Motor neuron (in vitro differentiated cells): Measurements from ENCODE around the gene TTC21A. TPM values are rescaled to one million over a fixed set of nuclear protein-coding genes. Genes with fewer than 3 reads are reported as not detected.

ENCODE experiments used
- ATAC-seq, 8 experiments: fragments of 200-7000 bp; cut with Tn5 transposase; replicated peaks in 6 of 8; 2 replicates each; pipeline ENCODE4 v1.8.0; 2021; ENCODE audit warnings: mild to moderate bottlenecking in 8 of 8, moderate library complexity in 8 of 8
- H3K27ac ChIP-seq, 2 donors: fragments of 250-450 bp; sonication (Bioruptor Pico); 2 replicates each; pipeline ENCODE4 v1.9.0; 2021; ENCODE audit warnings: antibody characterized with exemption in 2 of 2, mild to moderate bottlenecking in 2 of 2, moderate library complexity in 1 of 2
- H3K4me1 ChIP-seq, 2 donors: fragments of 250-450 bp; sonication (Bioruptor Pico); replicated peaks in 1 of 2; 2 replicates each; pipeline ENCODE4 v1.6.1; 2021; ENCODE audit warnings: antibody characterized with exemption in 2 of 2, mild to moderate bottlenecking in 2 of 2, moderate library complexity in 1 of 2
- H3K4me3 ChIP-seq, 5 donors: fragments of 250-450 bp; sonication (Bioruptor Pico); 2 replicates each; pipeline ENCODE4 v1.9.0; 2021; ENCODE audit warnings: antibody characterized with exemption in 5 of 5, mild to moderate bottlenecking in 5 of 5, moderate library complexity in 4 of 5
- WGBS, 10 experiments: fragments of 450-650 bp; shearing (Covaris generic); methylation state at CpG; one replicate each; pipeline ENCODE4 v1.0.0; 2022; 5-methylcytosine and 5-hydroxymethylcytosine counted together
- in situ Hi-C, 9 experiments: fragments of 400-800 bp; cut with MboI; loops; one replicate each; pipeline ENCODE4 v1.15.0; 2021; ENCODE audit warnings: low sequenced_read_pairs in 9 of 9, low pct_unique_long_range_greater_than_20kb in 2 of 9; ENCODE audit not compliant: unreplicated experiment in 9 of 9
- total RNA-seq, 8 experiments: library from RNA; unstranded; fragments of 300-600 nt; gene quantifications; 2 replicates each; pipeline versions ENCODE4 v1.2.3 to v1.2.4, GENCODE V29; 2022

The TTC21A gene
- total RNA-seq, 8 experiments from 2014 or later, result 1.6 to 7.7 (median 5.1) TPM

DNA sequence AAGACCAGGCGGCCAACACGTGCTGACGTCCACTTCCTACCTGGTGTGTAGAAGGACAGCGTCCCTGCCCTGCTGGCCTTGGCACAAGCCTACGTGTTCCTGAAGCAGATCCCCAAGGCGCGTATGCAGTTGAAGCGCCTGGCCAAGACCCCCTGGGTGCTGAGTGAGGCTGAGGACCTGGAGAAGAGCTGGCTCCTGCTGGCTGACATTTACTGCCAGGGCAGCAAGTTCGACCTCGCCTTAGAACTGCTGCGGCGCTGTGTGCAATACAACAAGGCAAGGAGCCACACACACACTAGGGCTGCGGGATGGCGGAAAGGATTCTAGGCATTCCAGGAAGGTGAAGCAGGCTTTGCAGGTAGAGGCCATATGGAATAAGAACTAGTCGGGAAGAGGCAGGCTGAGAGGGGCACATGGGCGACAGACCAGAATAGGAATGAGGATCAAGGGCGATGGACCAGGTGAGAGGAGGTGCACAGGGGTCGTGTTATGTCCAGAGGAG lies 30.0 kb downstream of the TTC21A start:
- 85 to 100% (median 96%) methylated on average over 2 to 8 of the region's 18 CpGs; no CpG with 5 or more reads in 6 of the 10 experiments for WGBS, 10 experiments
- Histone ChIP-seq H3K27ac (no peak overlapping the region), H3K4me1 (peaks cover 0 to 4% of the 10 kb centered on the region in 2 donors), H3K4me3 (no peak overlapping the region)
- in situ Hi-C loops, result no loop called here
- ATAC-seq, result no peak

DNA sequence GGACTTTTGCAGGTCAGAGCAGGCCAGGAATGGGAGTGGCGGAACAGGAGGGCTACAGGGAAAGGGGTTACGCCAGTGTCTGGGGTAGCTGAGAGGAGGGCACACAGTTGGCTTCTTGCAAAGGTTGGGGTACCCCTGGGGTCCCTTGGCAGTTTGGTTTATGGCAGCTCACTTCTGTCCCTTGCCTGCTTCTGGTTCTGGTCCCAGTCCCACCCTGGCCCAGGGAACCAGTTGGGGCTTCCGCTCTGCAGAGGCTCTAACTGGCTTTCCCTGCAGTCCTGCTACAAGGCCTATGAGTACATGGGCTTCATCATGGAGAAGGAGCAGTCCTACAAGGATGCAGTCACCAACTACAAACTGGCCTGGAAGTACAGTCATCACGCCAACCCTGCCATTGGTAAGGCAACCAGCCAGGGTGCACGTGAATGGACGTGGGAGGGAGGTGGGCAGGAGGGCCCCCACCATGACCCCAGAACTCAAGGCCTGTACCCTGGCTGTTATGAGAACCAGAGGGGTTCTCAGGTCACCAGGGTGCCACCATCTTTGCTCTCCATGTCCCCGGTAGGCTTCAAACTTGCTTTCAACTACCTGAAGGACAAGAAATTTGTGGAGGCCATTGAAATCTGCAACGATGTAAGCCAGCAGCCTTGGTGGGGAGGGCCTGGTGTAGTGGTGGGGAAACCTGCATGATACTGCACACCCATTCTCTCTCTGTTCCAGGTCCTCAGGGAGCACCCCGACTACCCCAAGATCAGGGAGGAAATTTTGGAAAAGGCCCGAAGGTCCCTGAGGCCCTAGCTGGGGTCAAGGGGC lies 30.7 kb downstream of the TTC21A start:
- H3K4me3 ChIP-seq, result no peak overlapping the region
- in situ Hi-C loops, result no loop called here
- 57 to 100% (median 94%) methylated on average over 1 to 3 of the region's 10 CpGs; no CpG with 5 or more reads in 3 of the 10 experiments for WGBS, 10 experiments
- ATAC-seq, result no peak
- peaks cover 0 to 4% of the 10 kb centered on the region in 2 donors for H3K4me1 ChIP-seq
- H3K27ac ChIP-seq, result no peak overlapping the region

DNA sequence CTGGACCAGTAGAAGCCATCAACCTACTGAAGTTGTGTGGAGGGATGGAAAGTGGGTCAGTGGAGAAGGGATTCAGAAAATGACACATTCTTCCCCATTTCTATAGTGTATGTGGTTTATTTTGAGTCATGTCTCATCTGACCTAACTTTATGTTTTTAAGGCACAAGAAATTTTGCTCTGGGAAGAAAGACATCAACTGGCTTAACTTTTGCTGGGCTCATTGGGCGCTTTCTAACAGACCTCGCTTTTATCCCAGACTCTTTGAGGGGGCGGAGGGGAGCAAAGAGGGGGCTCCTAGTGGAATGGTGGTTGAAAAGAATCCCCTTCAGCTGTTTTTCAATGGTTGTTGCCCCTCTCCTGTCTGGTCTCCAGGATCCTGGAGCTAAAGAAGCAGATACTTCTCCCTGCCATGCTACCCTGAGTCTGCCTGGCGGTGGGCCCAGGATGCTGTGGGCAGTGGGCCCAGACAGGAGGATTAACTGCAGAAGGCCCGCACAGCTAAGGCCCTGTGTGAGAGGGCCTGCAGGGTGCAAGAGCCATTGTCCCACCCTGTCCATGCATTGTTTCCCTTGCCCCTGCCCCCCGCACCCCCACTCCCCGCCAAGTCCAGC lies 31.4 kb downstream of the TTC21A start:
- no peak overlapping the region for H3K4me3 ChIP-seq
- peak in 3 of 8 experiments; percentile 1 to 59 (median 17) for ATAC-seq
- in situ Hi-C loops, result no loop called here
- H3K27ac ChIP-seq, result no peak overlapping the region
- H3K4me1 ChIP-seq, result peaks cover 0 to 4% of the 10 kb centered on the region in 2 donors
- 79 to 100% (median 100%) methylated on average over 2 to 3 of the region's 7 CpGs; no CpG with 5 or more reads in 7 of the 10 experiments for WGBS, 10 experiments

DNA sequence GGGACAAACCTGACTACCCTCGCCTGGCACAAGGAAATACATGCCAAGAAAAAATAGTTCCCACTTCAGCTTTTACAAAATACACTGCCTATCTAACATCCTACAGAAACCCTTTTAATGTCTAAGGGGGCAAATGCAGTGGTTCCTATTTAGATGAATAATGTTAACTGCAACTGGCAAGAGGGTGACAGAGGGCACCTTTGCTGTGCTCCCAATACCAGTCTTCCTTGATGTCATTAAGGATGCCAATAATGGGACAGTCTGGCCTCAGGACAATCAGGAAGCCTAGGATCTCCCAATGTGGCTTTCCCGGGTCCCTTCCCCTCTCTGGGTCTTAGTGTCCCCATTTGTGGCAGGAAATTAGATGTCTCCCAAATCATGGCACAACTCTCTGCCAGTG lies 32.0 kb downstream of the TTC21A start:
- Histone ChIP-seq H3K27ac (no peak overlapping the region), H3K4me1 (peaks cover 0 to 4% of the 10 kb centered on the region in 2 donors), H3K4me3 (no peak overlapping the region)
- no peak for ATAC-seq
- WGBS, 10 experiments, result 69 to 100% (median 90%) methylated on average over 1 to 2 of the region's 2 CpGs; no CpG with 5 or more reads in 6 of the 10 experiments
- in situ Hi-C loops, result no loop called here

DNA sequence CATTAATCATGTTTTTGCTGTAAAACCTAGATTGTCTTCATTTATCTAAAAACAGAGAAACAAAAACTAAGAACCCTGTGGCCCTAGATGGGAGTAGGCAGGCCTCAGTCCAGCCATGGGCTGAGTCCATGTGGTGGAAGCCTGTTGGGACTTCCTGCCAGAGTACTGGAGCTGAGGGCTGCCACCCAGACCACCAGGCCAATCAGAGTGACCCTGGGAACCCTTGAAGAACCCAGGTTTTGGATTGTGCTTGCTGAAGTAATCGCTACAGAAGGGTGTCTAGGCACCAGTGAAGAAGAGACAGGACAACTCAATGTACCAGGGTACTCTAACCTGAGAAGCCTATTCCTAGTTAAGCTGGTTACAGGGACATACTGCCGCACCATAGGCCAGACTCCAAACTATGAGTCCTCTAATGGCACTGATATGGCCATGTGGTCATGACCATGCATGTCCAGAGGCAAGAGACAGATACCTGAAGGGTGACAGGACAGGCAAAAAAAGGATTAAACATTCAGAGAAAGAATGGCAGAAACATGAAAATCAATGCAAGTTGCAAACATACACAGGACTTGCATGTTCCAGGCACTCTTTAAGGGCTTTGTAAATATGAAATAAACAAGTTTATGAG lies 33.0 kb downstream of the TTC21A start:
- in situ Hi-C loops, result no loop called here
- Histone ChIP-seq H3K4me3 (no peak overlapping the region), H3K4me1 (peaks cover 0 to 4% of the 10 kb centered on the region in 2 donors), H3K27ac (no peak overlapping the region)
- 90 to 100% (median 92%) methylated on average over 1 to 2 of the region's 2 CpGs; no CpG with 5 or more reads in 6 of the 10 experiments for WGBS, 10 experiments
- peak in 1 of 8 experiments; percentile 2 for ATAC-seq

DNA sequence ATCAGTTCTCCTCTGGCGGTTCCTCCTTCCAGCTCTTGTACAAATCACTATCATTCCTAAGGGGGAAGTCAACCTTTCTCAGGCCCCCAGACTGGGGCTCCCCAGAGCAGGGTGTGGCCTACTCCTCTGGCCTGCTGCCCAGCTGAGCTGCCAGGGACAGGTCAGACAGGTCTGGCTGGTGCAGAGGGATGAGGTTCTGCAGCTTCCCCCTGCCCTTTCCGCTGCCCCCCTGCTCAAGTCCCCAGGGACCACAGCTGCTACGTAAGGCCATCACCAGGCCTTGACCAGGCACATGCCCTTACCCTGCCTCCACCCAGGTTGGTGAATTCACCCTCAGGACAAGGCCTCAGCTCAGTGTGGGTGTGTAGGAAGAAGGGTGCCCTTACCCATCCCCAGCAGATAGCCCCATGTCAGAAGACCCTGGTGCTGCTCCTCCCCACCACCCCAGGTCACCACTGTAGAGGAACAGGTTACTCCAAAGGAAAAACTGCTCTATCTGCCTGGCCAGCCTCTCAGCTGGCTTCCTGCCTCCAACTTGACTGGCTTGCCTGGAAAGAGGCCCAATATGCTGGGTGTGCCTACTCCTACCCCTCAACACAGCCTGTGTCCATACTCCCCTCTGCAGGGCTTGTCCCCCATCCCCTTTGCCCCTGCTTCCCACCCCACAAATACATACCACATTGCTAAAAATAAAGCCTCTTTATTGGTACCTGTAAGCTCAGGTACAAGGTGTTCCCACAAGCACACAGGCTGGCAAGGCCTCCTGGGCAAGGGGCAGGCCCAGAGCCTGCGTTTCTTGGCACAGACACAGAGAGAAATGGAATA lies 33.9 kb downstream of the TTC21A start:
- in situ Hi-C loops, result no loop called here
- Histone ChIP-seq H3K4me1 (peaks cover 8 to 10% of the 10 kb centered on the region in 2 donors), H3K4me3 (no peak overlapping the region), H3K27ac (no peak overlapping the region)
- WGBS, 10 experiments, result 57 to 100% (median 77%) methylated on average over 1 to 3 of the region's 4 CpGs; no CpG with 5 or more reads in 6 of the 10 experiments
- peak; percentile 13 to 51 (median 30) for ATAC-seq

DNA sequence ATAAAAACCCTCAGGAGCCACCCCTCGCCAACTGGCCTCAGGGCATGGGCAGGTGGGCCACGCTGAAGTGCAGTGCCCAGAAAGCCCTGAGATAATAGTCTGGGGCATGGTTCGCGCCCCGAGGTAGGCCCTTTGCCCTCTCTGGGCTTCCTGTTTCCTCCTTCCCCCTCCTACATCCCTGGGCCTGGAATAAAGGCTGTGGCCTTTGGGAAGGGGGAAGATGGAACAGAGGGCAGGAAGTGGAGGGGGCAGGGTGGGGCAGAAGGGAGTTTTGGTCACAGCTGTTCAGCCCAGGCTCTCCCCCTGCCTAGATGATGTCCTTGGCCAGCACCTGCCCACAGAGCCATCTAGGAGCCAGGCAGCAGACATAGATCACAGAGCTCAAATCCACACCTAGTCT lies 34.6 kb downstream of the TTC21A start:
- in situ Hi-C loops, result no loop called here
- Histone ChIP-seq H3K27ac (no peak overlapping the region), H3K4me3 (no peak overlapping the region), H3K4me1 (peaks cover 15 to 17% of the 10 kb centered on the region in 2 donors)
- 20 to 100% (median 81%) methylated on average over 1 to 4 of the region's 5 CpGs; no CpG with 5 or more reads in 6 of the 10 experiments for WGBS, 10 experiments
- peak in 1 of 8 experiments; percentile 1 for ATAC-seq

DNA sequence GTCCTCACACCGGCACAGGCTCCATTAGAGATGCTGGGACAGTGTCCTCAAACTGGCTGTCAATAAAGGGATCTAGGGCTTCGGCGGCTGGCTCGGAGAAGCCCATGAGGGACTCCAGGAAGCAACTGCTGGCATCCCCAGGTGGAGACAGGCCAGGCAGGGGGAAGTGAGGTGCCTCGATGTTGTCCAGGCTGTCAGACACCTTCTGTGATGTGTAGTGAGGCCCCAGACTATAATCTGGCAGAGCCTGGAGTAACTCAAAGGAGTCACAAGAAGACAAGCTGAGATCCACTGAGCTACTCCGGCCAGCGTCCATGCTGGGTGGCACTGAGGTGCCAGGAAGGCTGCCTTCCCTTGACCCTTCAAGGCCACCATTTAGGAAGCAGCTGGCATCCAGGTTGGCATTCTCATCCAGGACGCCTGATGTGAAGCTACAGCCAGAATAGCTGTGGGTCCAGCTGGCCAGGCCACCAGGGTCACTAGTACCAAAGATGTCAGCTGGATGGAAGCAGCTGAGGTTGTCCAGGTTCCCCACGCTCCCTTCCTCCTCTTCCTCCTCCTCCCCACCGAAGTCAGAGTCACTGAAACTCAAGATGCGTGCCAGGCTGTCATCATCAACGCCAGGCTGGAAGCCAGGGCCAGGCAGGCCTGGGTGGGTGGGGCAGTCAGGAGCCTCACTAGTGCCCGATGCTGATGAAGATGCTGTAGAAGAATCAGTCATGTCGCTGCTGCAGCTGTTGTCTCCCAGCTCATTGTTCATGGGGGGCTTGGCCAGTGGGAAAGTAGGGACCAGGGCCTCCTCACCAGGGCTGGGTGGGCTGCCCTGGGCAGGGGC lies 35.8 kb downstream of the TTC21A start:
- 17 to 100% (median 80%) methylated on average over 2 to 6 of the region's 14 CpGs; no CpG with 5 or more reads in 3 of the 10 experiments for WGBS, 10 experiments
- ATAC-seq, result no peak
- Histone ChIP-seq H3K4me3 (no peak overlapping the region), H3K4me1 (peaks cover 27 to 29% of the 10 kb centered on the region in 2 donors), H3K27ac (no peak overlapping the region)
- in situ Hi-C loops, result no loop called here

DNA sequence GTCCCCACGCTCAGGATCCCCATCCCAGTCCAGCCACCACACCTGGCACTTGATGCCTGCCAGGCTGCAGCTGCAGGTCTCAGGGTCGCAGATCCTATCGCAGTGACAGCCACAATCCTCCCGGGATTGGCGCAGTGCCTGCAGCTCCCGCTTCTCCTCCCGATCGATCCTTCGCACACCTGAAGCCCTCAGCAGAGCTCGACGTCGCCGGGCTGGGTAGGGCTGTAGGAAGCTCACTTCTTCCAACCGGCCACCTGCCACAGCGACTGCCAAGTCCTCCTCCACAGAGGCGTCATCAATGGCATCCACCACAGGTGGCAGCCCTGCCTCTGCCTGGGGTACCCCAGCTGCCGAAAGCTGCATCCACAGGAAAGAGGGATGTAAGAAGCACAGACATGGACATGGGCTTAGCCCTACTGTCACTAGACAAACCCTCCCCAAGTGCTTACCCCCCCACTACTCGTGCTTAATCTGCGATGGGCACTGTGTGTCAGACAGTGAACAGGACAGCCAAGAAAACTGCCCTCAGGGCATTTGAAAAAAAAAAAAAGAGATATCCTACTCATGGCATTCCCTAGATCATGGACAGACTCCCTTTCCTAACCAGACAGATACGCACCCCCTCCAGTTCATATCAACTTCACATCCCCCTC lies 36.7 kb downstream of the TTC21A start:
- 17 to 92% (median 85%) methylated on average over 1 to 4 of the region's 20 CpGs; no CpG with 5 or more reads in 5 of the 10 experiments for WGBS, 10 experiments
- Histone ChIP-seq H3K4me1 (peaks cover 28 to 35% of the 10 kb centered on the region in 2 donors), H3K27ac (no peak overlapping the region), H3K4me3 (no peak overlapping the region)
- in situ Hi-C loops, result no loop called here
- ATAC-seq, result no peak

DNA sequence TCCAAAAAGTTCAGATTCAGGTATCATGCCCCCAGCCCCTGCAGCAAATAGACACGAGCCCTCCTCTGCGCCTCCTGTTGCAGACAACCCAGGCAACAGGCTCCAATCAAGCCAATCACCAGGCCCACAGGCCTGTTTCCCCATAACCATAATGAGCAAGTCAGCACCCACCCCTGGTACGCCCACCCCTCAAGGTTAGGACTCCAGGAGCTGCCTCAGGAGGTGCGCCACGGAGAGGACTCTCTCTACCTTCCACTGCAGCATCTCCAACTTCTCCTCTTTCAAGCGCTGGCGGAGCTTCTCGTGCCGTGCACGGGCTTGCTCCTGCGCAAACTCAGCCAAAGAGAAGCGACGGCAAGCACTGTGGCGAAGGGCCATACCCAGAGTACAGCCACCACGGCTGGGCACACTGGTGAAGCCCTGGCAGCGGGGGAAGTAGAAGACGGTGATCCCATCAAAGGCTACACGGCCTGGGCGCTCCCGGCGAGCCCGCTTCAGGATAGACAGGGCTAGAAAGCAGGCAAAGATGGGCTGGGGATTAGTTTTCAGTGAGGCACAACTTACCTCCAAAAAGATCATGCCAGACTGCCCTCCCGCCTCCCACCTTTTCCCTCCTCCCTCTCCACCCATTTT lies 37.4 kb downstream of the TTC21A start:
- Histone ChIP-seq H3K4me3 (no peak overlapping the region), H3K27ac (no peak overlapping the region), H3K4me1 (peaks cover 28 to 37% of the 10 kb centered on the region in 2 donors)
- in situ Hi-C loops, result no loop called here
- ATAC-seq, result no peak
- 60 to 100% (median 94%) methylated on average over 1 to 5 of the region's 23 CpGs; no CpG with 5 or more reads in 5 of the 10 experiments for WGBS, 10 experiments

DNA sequence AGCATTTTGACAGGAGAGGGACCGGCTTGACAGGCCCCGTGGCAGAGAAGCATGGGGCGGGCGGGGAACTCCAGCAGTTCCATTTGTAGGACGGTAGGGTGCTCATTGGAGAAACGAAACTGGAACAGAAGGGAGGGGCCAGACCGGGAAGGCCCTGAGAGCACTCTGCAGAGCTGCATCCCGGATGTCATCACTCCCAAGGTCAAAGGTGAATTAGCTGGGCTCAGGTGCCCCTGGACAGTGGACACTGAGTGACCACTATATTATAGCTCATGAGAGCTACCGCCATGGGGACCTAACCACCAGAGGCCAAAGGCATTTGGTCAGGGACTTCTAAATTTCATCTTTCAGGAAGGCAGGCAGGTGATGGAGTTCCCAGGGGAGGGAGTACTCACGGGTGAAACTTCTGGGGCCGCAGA lies 38.6 kb downstream of the TTC21A start:
- peak overlapping the region in 1 of 2 donors; percentile 58 for H3K27ac ChIP-seq
- H3K4me3 ChIP-seq, result no peak overlapping the region
- in situ Hi-C loops, result no loop called here
- WGBS, 10 experiments, result 17 to 80% (median 64%) methylated on average over 1 to 8 of the region's 11 CpGs; no CpG with 5 or more reads in 3 of the 10 experiments
- ATAC-seq, result peak in 1 of 8 experiments; percentile 5
- peaks cover 39 to 46% of the 10 kb centered on the region in 2 donors for H3K4me1 ChIP-seq
